Tibial artery (tissue), 4 donors: Measurements from ENCODE around the gene ATP11C.
"Not testable (repeated sequence)": the region's sequence is repeated elsewhere in the genome, so short reads cannot be mapped to it uniquely, and the experiment has no call there.

ENCODE experiments used
- DNase-seq, 2 donors: peaks; one replicate each; pipeline ENCODE4 v3.0.0-alpha.2; 2019
- H3K27ac ChIP-seq, 2 donors: fragments of 200-600 bp; sonication (generic) in 1 of 2; 1 replicate in 1 of 2; 2 replicates in 1 of 2; pipeline ENCODE4 v1.5.1; 2018 to 2019; ENCODE audit warnings: mild to moderate bottlenecking in 1 of 2
- H3K27me3 ChIP-seq, 2 donors: fragments of 200-600 bp; sonication (generic) in 1 of 2; one replicate each; pipeline versions ENCODE4 v1.5.1 to v1.6.0; 2016 to 2019
- H3K36me3 ChIP-seq, 3 donors: fragments of 200-600 bp; sonication (generic) in 2 of 3; one replicate each; pipeline ENCODE4 v1.5.1; 2016 to 2019; ENCODE audit warnings: mild to moderate bottlenecking in 2 of 3
- H3K4me1 ChIP-seq, 4 donors: fragments of 200-600 bp; sonication (generic) in 2 of 4; 1 replicate in 3 of 4; 2 replicates in 1 of 4; pipeline ENCODE4 v1.5.1; 2016 to 2019
- H3K4me3 ChIP-seq, 2 donors: fragments of 200-600 bp; sonication (generic) in 1 of 2; 1 replicate in 1 of 2; 2 replicates in 1 of 2; pipeline ENCODE4 v1.5.1; 2018 to 2019; ENCODE audit warnings: mild to moderate bottlenecking in 2 of 2
- H3K9me3 ChIP-seq, 3 donors: fragments of 200-600 bp; sonication (generic) in 1 of 3; one replicate each; pipeline ENCODE4 v1.5.1; 2016 to 2019
- intact Hi-C: fragments of 100-400 bp; cut with DNase I; formaldehyde crosslinking; loops from one replicate; pipeline ENCODE4 v1.15.0; 2023; ENCODE audit warnings: low total_unique reads
- TF ChIP-seq, protein P1 (sequence below), 2 experiments: fragments of 200-600 bp in 1 of 2; fragments of 450-650 bp in 1 of 2; IDR thresholded peaks; one replicate each; pipeline ENCODE4 v1.5.1; 2017 to 2019; ENCODE audit warnings: antibody characterized with exemption in 2 of 2, mild to moderate bottlenecking in 1 of 2, moderate library complexity in 1 of 2

Gene ATP11C

GRCh38 chrX:139842326-139843185 lies 90.3 kb downstream of the ATP11C start:
- intact Hi-C loops = no loop called here

GRCh38 chrX:139836335-139836734 lies 96.5 kb downstream of the ATP11C start:
- intact Hi-C loops, H3K4me3 ChIP-seq, H3K36me3 ChIP-seq, H3K9me3 ChIP-seq, H3K27me3 ChIP-seq, H3K27ac ChIP-seq, DNase-seq: not testable (repeated sequence)
- H3K4me1 ChIP-seq = peaks cover 0 to 19% (median 3%) of the 10 kb centered on the region in 4 donors

More at GRCh38 chrX:139842326-139843185, 90.3 kb downstream of the ATP11C start:
- Histone ChIP-seq H3K4me3 (no peak overlapping the region), H3K36me3 (no peaks in the 10 kb centered on the region), H3K9me3 (peaks cover 0 to 5% (median 4%) of the 10 kb centered on the region in 3 donors), H3K4me1 (no peaks in the 10 kb centered on the region), H3K27me3 (no peaks in the 10 kb centered on the region), H3K27ac (no peak overlapping the region)
- TF ChIP-seq, protein P1, sequence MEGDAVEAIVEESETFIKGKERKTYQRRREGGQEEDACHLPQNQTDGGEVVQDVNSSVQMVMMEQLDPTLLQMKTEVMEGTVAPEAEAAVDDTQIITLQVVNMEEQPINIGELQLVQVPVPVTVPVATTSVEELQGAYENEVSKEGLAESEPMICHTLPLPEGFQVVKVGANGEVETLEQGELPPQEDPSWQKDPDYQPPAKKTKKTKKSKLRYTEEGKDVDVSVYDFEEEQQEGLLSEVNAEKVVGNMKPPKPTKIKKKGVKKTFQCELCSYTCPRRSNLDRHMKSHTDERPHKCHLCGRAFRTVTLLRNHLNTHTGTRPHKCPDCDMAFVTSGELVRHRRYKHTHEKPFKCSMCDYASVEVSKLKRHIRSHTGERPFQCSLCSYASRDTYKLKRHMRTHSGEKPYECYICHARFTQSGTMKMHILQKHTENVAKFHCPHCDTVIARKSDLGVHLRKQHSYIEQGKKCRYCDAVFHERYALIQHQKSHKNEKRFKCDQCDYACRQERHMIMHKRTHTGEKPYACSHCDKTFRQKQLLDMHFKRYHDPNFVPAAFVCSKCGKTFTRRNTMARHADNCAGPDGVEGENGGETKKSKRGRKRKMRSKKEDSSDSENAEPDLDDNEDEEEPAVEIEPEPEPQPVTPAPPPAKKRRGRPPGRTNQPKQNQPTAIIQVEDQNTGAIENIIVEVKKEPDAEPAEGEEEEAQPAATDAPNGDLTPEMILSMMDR (IDR thresholded peaks at IDR 0.05) = no peak
- DNase-seq = no peak

GRCh38 chrX:139834879-139835278 lies 98.0 kb downstream of the ATP11C start:
- DNase-seq = no peak
- TF ChIP-seq, protein P1 (IDR thresholded peaks at IDR 0.05) = no peak
- Histone ChIP-seq H3K9me3 (peaks cover 0 to 5% (median 4%) of the 10 kb centered on the region in 3 donors), H3K36me3 (no peaks in the 10 kb centered on the region), H3K4me1 (peaks cover 0 to 32% (median 5%) of the 10 kb centered on the region in 4 donors), H3K4me3 (no peak overlapping the region), H3K27me3 (no peaks in the 10 kb centered on the region), H3K27ac (no peak overlapping the region)
- intact Hi-C loops = no loop called here

- Histone ChIP-seq H3K4me3 (no peak overlapping the region), H3K4me1 (peaks cover 0 to 42% (median 7%) of the 10 kb centered on the region in 4 donors), H3K27ac (no peak overlapping the region), H3K9me3 (no peaks in the 10 kb centered on the region), H3K36me3 (no peaks in the 10 kb centered on the region), H3K27me3 (no peaks in the 10 kb centered on the region)
- intact Hi-C loops = no loop called here
- TF ChIP-seq, protein P1 (IDR thresholded peaks at IDR 0.05) = no peak
- no peak for DNase-seq
Observed at GRCh38 chrX:139832718-139833309, 100.0 kb downstream of the ATP11C start.

GRCh38 chrX:139831675-139832456 lies 101.0 kb downstream of the ATP11C start:
- TF ChIP-seq, protein P1 (IDR thresholded peaks at IDR 0.05) = no peak
- Histone ChIP-seq H3K36me3 (no peaks in the 10 kb centered on the region), H3K4me3 (no peak overlapping the region), H3K27ac (peak overlapping the region in 1 of 2 donors; percentile 19), H3K9me3 (no peaks in the 10 kb centered on the region), H3K27me3 (no peaks in the 10 kb centered on the region), H3K4me1 (peaks cover 0 to 47% (median 7%) of the 10 kb centered on the region in 4 donors)
- intact Hi-C loops = no loop called here
- DNase-seq = peak in 1 of 2 donors; percentile 18
